HL-60 (cell line): ENCODE results near the gene FCHSD2.

Experiments used
- DNase-seq, 2 experiments: peaks; one replicate each; pipeline ENCODE4 v3.0.0-alpha.2; 2010 to 2020; ENCODE audit warnings: low read depth in 1 of 2, low spot score in 1 of 2
- H3K27ac ChIP-seq: fragments of 250-450 bp; sonication (Bioruptor Pico); replicated peaks from 2 replicates; pipeline ENCODE4 v1.5.1; 2020; ENCODE audit warnings: mild to moderate bottlenecking, moderate library complexity
- H3K27me3 ChIP-seq: fragments of 250-450 bp; sonication (Bioruptor Pico); 2 replicates; pipeline ENCODE4 v1.5.1; 2021; ENCODE audit warnings: mild to moderate bottlenecking, moderate library complexity; ENCODE audit not compliant: insufficient read depth, poor library complexity, severe bottlenecking
- H3K4me3 ChIP-seq: replicated peaks from 2 replicates; pipeline ENCODE4 v1.5.1; 2011; ENCODE audit warnings: mild to moderate bottlenecking, control low read depth, low read length; ENCODE audit not compliant: insufficient read depth
- GABPA ChIP-seq: IDR thresholded peaks from 2 replicates; pipeline ENCODE4 v1.6.1; 2012; ENCODE audit warnings: low read depth
- POLR2AphosphoS5 ChIP-seq: IDR thresholded peaks from 2 replicates; pipeline ENCODE4 v1.6.1; 2012; ENCODE audit warnings: low read depth
- REST ChIP-seq: IDR thresholded peaks from 2 replicates; pipeline ENCODE4 v1.6.1; 2012; ENCODE audit warnings: low read depth; ENCODE audit not compliant: insufficient replicate concordance
- SPI1 ChIP-seq: IDR thresholded peaks from 2 replicates; pipeline ENCODE4 v1.6.1; 2012; ENCODE audit warnings: low read depth, mild to moderate bottlenecking, borderline replicate concordance
- TF ChIP-seq, protein P1 (sequence below): IDR thresholded peaks from one replicate; pipeline ENCODE4 v1.5.1; 2011; ENCODE audit warnings: low read length, control low read depth, inconsistent platforms; ENCODE audit not compliant: insufficient read depth

The FCHSD2 gene

DNA sequence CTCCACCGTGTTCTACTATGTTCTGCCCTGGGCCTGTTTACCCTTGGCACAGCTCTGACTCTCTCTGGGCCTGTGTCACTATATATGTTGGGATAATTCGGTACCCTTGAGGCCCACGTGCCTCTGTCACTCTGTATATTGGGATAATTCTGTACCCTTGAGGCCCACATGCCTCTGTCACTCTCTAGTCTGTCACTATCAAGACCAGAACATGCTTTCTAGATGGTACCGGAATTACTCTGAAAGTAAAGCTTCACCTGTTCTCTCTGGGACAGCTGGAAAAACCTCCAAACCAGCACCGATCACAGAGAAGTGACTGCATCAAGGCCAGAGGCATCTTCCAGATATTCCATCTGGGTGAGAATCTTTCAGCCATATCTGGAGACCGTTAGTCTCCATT lies 9.3 kb upstream of the FCHSD2 start:
- TF ChIP-seq POLR2AphosphoS5 = no peak
- TF ChIP-seq REST = no peak
- no peak for TF ChIP-seq GABPA
- TF ChIP-seq, protein P1, sequence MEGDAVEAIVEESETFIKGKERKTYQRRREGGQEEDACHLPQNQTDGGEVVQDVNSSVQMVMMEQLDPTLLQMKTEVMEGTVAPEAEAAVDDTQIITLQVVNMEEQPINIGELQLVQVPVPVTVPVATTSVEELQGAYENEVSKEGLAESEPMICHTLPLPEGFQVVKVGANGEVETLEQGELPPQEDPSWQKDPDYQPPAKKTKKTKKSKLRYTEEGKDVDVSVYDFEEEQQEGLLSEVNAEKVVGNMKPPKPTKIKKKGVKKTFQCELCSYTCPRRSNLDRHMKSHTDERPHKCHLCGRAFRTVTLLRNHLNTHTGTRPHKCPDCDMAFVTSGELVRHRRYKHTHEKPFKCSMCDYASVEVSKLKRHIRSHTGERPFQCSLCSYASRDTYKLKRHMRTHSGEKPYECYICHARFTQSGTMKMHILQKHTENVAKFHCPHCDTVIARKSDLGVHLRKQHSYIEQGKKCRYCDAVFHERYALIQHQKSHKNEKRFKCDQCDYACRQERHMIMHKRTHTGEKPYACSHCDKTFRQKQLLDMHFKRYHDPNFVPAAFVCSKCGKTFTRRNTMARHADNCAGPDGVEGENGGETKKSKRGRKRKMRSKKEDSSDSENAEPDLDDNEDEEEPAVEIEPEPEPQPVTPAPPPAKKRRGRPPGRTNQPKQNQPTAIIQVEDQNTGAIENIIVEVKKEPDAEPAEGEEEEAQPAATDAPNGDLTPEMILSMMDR = no peak
- TF ChIP-seq SPI1 = no peak
- Histone ChIP-seq H3K27ac (no peak overlapping the region), H3K27me3 (no peaks in the 10 kb centered on the region), H3K4me3 (no peak overlapping the region)
- no peak for DNase-seq

- no peak overlapping the region for H3K4me3 ChIP-seq
- no peaks in the 10 kb centered on the region for H3K27me3 ChIP-seq
- DNase-seq = no peak
- TF ChIP-seq, protein P1 = no peak
- TF ChIP-seq SPI1 (no peak), REST (no peak), GABPA (no peak), POLR2AphosphoS5 (no peak)
- no peak overlapping the region for H3K27ac ChIP-seq
Measured at GRCh38 chr11:73149105-73149504, 7.0 kb upstream of the FCHSD2 start.

DNA sequence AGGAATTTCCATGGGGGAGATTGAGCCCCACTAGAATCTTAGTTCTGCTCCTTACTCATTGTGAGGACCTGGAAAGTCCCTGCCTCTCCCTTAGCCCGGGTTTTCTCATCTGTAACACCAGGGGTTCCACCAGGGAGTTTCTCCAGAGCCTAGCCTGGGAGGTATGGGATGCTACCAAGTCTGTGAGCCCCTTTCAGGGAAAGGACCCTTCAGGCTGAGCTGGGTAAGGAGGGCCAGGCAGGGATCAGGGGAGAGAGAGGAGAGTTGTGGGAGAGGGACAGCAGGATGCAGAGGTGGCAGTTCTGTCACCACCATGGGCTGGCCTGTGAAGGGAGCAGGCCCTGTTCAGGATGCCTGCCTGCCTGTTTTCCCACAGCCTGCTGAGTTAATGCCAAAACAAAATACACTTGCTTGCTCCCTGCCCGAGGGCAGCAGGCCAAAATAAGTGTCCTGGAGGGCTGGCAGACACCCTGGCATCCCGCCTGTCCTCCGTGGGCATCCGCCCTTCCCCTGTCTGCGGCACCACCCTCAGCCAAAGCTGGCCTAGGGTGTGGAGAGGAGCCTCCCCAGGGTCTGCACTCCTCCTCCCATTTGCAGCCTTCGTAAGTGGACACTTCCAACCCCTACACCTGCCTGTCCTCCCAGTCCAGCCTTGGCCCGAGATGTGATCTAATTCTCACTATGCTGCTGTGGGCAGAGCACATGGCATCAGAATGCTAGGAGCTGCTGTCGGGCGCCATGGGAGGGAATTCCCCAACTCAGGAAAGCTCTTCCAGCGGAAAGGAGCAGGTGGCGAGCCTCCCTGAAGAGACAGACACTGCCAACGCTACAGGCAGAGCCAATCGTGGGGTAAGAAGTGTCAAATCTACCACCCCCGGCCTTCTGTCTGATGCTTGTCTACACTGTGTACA lies 5.9 kb upstream of the FCHSD2 start:
- Histone ChIP-seq H3K4me3 (no peak overlapping the region), H3K27ac (no peak overlapping the region), H3K27me3 (no peaks in the 10 kb centered on the region)
- DNase-seq = no peak
- TF ChIP-seq GABPA = no peak
- TF ChIP-seq, protein P1 = no peak
- TF ChIP-seq REST = no peak
- TF ChIP-seq POLR2AphosphoS5 = no peak
